Activated T-helper 1 cell treated with Interleukin-2 at 50 U/mL for 16 hours (primary cell): ENCODE results near the gene FBXL2.
"Not testable (repeated sequence)": the region's sequence is repeated elsewhere in the genome, so short reads cannot be mapped to it uniquely, and the experiment has no call there.

Experiments
- DNase-seq: peaks from one replicate; pipeline ENCODE4 v3.0.0-alpha.2; 2020; ENCODE audit warnings: low read depth

The FBXL2 gene

GRCh38 chr3:33317963-33318709 is 40.9 kb downstream of the FBXL2 start:
- no peak for DNase-seq

GRCh38 chr3:33318710-33319380 is 41.6 kb downstream of the FBXL2 start:
- DNase-seq, result no peak

GRCh38 chr3:33322412-33322811 is 45.2 kb downstream of the FBXL2 start:
- DNase-seq, result no peak

DNA sequence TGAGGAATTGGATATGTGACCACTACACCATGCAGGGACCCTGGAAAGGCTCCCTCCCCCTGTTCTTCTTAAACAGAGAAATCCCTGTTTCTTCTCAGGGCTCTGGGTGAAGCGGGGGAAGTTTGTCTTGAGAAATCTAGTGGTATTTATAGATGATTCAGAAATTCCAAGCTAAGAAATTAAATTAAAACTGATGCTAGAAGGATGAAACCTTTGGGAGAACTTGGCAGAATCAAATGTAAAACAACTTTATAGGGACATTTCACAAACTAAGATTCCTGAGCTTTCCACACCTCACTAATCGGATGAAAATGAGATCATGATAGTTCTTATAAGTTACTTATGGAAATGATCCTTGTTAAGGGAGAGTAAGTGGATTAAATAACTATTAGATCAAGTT is 54.2 kb downstream of the FBXL2 start:
- no peak for DNase-seq

- no peak for DNase-seq
Observed at GRCh38 chr3:33334364-33334763, 57.1 kb downstream of the FBXL2 start.

GRCh38 chr3:33338936-33339465 is 61.8 kb downstream of the FBXL2 start:
- DNase-seq, result not testable (repeated sequence)

DNA sequence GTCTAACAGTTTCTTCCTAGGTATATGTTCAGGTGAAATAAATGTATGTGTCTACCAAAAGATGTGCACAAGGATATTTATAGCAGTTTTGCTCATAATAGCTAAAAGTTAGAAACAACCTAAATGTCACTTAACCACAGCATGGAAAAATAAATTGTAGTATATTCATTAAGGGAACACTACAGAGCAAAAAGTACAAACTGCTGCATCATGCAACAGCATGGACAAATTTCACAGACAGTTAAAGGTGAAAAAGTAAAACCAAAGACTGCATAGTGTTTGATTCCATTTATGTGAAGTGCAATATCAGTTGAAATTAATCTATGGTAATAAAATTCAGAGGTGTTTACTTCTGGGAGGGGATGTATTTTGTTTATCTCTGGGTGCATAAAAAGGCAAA is 62.5 kb downstream of the FBXL2 start:
- no peak for DNase-seq

DNA sequence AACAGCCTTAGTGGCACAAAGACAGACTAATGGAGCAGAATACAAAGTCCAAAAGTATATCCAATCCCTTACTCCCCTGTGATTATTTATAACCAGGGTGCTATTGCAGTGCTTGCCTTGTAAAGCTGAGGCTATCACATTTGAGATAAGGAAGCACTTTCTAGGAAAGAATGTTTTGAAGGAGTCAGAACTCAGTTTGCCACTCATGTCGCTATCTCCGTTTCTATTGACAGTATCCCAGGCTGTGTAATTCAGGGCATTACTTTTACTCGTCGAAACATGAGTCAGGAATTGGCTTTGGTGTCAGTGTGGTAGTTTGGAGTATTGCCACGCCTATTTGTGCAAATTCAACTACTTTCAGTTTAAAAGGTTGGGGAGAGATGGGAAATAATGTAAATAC is 78.4 kb downstream of the FBXL2 start:
- no peak for DNase-seq

- no peak for DNase-seq
Observed at GRCh38 chr3:33358172-33358781, 81.0 kb downstream of the FBXL2 start.

DNA sequence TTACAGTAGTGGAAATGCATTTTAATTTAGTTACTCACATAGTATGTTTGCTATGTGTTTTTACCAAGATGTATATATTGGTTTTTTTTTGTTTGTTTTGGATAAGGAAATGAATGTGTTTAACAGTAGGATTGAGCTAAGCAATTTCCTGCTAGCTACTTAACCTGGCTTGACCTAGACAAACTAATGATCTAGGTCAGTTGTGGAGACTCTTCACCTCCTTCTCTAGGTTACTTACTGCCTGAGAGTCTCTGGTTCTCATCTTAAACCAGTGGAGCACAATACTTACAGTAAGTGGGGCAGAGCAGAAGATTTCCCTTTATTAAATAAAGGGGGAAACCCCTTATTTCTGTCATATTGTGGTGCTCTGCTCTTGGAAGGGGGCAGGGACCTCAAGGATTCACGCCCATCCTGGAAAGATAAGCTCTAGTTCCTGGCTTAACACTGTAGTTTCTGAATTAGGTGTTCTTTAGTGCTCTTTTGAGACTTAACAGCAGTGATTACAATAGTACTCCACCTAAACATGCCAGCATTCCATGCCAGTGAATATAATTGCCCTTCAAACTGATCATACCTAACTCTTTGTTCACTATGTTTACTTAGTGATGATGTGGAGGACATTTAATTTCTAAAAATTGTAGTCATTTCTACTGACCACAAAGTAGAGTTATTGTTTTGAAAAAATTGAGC is 83.0 kb downstream of the FBXL2 start:
- no peak for DNase-seq

GRCh38 chr3:33363113-33363800 is 86.0 kb downstream of the FBXL2 start:
- no peak for DNase-seq

GRCh38 chr3:33364060-33364459 is 86.8 kb downstream of the FBXL2 start:
- DNase-seq, result no peak

DNA sequence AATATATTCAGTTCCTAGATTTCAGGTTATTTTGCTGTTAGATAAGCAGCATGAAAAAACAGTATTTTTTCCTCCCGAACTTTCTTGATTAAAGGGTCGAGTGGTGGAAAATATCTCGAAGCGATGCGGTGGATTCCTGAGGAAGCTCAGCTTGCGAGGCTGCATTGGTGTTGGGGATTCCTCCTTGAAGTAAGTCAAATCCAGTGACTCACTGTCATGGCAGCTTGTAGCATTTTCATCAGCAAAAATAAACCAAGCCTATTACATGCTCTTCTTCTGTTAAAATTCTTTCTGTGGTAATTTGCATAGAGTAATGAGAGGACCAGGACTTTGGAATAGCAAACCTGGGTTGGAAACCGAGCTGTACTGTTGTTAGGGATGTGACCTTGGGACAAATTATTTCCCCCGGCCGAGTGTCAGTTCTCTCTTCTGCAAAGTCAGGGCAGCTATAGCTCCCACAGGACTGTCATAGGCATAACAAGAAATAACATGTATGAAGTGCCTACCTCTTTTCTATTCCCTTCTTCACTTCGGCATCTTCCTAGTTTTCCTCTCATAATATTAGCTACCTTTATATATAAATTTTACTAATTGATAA is 87.4 kb downstream of the FBXL2 start:
- DNase-seq, result no peak

- DNase-seq, result no peak
Observed at GRCh38 chr3:33372218-33373081, 95.2 kb downstream of the FBXL2 start.

- DNase-seq, result no peak
Observed at GRCh38 chr3:33373082-33373437, 95.8 kb downstream of the FBXL2 start.

DNA sequence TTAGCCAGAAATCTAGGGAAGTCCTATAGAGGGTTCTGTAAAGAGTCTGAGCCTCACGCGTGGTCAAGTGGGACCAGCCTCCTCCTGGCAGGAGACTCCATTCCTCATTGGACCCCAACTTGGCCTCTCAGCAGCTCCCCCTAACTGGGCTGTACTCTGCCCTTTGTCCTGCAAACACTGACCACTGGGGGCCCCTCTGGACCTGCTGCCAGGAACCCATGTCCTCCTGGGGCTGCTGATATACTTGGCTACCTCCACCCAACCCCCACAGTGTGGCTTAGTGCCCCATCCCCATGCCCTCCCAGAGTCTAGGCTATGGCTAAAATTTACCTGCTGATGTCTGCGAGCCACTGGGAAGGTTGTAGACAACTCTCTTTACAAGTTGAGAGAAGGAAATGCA is 100.2 kb downstream of the FBXL2 start:
- no peak for DNase-seq

GRCh38 chr3:33377931-33378330 is 100.7 kb downstream of the FBXL2 start:
- DNase-seq, result no peak

DNA sequence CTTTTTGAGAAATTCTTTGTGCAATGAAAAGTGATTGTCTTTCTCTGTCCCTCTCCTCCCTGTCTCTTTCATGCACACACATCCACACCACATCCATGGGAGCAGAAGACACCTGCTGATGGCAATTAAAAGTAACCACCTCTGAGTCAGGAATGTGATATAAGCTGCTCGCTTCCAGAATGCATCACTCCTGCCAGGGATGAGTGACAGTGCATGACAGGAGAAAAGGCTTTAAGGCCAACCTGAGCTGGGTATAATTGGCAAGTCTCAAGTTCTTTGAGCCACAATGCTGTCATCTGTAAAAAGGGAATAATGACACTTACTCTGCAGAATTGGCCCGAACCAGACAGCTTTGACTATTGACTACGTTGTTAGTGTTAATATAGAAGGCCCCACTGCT is 103.4 kb downstream of the FBXL2 start:
- no peak for DNase-seq

GRCh38 chr3:33383951-33384350 is 106.7 kb downstream of the FBXL2 start:
- no peak for DNase-seq

DNA sequence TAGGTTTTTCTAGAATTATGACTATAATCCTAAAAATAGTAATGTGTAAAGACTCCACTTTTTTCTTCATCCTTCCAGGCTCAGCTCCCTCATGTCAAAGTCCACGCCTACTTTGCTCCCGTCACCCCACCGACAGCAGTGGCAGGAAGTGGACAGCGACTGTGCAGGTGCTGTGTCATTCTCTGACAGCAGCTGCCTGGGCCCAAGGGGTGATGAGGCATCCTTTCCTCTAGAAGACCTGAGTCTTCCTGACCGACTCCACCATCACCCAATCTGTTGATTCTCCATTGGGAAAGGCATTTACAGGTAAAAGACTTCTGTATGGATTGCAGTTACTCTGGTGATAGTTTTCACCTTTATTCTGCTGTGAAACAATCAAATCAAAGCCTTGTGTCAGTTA is 108.2 kb downstream of the FBXL2 start:
- no peak for DNase-seq

DNA sequence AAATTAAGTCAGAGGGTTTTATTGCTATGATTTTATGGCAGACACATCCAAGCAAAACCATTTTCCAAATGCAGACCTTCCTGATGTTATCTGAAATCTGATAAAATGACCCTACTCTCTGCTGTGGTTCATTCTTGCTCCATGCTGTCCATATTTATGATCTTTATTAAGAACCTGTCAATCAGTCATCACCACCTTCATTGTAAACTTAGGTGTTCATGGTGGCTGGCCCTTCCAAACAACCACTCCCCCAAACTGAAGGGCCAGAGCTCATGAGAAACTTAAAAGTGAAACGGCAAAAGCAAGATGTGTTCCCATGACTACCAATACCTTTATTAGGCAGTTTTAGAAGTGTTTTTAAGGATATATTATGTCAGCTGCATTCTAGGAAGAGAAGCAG is 109.4 kb downstream of the FBXL2 start:
- no peak for DNase-seq
